Stimulated activated CD8-positive, alpha-beta memory T cell treated with anti-CD3 and anti-CD28 coated beads, Interleukin-15, amount 100 ng/mL, for 24 hours (primary cell): ENCODE results near the gene SLC9A1.

Experiments used
- DNase-seq: peaks from one replicate; pipeline ENCODE4 v3.0.0-alpha.2; 2020; ENCODE audit warnings: low read depth

SLC9A1 gene

DNA sequence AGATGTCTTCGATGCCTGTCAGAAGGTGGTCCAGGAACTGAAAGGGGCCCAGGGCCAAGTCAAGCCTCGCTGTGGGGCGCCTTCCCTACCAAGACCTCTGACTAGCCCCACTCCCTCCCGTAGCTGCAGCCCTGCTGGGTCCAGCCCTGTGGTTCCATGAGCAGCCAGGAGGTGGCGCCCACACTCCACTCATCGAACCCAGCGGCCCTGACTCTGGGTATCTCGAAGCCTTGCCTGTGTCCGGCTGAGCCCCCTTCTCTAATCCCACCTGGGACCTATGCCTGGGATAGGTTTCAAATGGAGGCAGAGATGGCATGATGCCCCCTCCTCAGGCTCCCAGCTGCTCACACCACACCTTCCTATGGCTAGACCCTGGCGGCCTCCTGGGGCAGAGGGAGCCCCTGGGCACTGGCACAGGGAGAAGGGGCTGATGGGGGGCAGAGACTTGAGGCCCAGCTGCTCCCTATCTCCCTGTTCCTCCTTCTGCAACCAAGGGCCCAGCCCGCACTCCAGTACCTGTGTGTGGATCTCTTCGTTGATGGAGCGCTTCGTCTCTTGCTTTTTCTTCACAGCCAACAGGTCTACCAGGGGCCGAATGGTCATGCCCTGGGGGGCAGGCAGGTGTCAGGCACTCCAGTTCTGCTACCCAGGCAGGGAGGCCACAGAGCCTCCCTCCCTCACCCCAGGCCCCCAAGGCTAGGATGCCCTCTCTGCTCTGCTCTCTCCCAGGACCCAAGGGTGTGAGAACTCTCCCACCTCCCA, 52.0 kb downstream of the SLC9A1 start:
- DNase-seq = peak; percentile 80

DNA sequence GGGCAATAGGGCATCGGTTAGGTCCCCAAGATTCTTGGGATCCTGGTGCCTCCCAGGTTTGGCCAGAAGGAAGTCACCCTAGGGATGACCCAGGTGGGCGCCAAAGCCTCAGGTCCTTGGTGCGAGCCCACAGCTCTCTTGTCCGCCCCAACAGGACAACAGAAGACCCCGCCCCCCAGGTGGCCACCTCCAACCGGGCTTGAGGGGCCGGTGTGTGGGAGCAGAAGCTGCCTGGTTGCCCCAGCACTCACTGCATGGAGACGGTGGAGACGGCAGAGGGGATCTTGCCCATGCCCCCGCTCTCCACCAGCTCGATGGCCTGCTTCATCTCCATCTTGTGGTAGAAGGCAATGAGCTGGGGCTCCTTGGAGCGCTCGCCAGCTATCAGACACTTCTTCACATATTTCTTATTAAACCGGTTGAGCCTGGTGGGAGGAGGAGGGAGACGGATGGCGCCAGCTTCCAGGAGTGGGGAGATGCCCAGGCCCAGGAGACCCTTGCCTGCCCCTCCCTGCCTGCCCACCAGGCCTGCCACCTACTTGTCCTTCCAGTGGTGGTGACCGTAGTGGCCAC, 52.7 kb downstream of the SLC9A1 start:
- DNase-seq = no peak

DNA sequence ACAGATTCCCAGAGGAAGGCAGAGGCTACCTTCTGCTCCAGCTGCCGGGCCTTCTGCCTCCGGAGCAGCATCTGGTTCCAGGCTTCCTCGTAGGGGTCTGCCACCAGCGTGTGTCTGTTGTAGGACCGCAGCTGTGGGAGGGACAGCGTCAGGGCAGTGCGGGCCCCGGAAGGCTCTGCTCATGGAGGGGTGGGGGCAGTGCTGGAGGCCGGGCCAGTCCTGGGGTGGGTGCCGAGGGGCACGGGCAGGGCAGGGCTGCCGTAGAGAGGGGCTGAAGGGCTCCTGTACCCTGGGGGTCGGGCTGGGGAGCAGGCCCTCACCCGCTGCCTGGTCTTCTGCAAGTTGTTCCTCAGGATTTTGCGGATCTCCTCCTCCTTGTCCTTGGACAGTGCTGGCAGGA, 53.2 kb downstream of the SLC9A1 start:
- DNase-seq = no peak

DNA sequence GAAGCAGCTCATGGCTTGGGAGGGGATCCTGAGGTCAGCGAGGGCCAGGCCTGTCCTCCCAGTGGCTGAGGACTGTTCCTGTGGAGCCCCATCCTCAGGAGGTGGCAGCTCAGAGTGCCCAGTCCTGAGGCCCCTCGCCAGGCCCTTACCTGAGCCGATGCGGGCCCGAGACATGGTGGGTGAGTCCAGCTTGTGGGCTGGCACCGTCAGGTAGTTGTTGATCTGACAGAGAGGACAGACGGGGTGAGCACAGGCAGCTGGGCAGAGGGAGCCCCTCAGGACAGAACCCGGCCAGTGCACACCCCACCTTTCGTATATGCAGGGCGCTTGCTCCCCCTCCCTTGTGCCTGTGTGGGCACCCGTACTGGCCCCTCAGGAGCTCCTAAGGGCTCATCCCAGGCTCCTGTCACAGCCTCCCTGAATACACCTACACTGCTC, 53.9 kb downstream of the SLC9A1 start:
- DNase-seq = no peak

DNA sequence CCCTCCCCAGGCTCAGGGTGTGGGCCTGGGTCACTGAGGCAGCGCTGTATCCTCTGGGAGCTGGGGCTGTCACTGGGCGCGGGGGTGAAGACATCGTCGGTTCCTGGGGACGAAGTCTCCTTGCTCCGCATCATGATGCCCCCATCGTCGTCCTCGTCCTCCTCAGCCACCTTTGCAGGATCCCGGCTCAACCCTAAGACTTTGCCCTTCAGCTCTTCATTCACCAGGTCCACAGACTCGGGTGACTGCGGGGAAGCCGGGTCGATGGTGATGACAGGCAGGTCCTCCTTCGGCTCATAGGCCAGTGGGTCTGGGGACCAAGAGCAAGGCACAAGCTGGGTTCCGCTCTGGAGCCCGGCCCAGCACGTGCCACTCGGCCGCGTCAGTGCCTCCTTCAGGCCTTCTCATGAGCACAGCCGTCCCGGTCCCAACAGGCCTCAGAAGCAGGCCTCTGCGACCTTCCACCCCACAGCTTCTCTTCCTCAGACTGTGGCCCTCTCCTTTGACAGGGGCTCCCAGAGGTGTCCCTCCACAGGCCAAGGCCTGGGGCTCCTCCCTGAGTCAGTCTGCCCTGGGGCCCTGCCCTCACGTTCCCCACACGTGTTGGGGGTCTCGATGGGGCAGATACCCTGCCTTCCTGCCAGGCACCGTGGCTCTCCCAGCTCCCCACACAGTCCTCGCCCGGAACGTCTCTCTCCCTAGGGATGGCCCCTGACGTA, 54.4 kb downstream of the SLC9A1 start:
- no peak for DNase-seq

DNA sequence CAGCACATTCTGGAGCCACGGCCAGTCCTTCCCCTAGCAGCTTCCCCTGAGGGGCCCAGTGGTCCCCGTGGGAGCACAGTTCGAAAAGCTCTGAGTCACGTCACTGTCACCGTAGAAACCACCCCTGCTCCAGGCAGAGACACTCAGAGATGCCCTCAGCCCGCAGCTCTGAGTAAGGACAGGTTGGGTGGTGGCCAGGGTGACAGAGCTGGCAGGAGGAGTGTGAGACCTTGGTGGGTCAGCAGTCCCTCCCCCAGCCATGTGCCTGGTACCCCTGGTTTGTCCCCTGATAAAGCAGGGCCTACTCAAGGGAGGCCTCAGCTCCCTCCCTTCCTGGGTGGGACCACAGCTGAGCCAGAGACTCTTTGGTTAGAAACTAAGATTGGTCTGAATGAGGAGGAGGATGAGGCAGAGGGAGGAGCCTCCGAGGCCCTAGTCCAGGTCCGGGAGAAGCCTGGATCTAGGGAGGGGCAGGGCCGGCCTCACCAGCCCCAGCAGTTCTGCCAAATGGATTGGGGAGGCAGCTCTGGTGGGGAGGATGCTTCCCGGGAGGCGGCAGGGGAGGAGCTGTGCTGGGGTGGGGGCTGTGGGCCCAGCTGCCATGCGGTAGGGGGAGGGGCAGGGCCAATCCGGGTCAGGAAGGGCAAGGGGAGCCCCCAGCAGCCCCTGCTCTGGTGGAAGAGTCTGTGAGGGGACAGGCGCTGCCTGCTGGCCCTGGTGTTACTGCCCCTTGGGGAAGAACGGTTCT, 55.2 kb downstream of the SLC9A1 start:
- no peak for DNase-seq

DNA sequence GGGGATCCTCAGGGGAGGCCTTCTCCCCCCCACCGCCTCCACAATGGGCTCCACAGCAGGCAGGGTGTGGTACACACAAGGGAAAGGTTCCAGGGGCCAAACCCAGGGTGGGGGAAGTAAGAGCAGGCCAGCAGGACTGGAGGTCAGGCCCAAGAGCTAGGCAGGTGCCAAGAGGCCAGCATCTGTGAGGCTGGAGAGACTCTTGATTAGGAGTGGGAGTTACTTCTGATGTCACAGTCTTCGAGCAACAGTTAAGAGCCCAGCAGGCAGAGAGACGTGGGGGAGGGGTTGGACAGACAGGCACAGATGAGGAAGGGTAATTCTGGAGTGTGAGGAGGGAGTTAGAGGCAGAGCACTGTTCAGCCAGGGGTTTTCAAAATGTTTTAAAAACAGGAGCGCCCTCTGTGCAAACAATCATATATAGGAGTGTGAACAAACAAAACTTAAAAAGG, 55.8 kb downstream of the SLC9A1 start:
- no peak for DNase-seq

DNA sequence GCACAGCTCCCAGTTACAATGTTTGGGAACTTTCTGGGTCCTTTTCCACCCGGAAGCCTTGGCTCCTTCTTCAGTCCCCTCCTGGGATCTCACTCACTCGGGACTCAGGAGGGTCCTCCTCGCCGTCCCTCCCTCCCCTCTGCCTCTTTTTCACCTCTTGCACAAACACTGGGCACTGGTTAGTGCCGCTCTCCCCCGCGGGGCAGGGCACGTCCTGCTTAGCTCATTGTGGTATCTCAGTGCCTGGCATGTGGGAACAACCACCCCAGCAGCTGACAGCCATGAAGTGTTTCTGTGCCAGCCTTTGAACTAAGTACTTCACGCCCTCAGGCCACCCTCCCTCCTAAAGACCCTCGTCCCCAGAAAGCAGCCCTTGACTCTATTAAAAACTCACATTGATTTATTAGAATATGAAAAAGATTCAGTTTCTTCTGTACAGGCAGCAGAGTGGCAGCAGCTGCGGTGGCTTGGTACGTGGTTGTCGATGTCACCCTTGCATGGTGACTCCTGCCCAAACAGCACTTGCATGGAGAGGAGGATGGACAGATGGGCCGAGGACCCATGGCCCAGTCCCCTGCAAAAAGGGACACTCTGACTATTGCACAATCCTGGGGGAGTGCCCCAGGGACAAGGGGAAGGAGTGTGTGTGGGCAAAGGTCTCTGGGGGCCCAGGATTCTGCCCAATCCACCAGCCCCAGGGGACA, 56.3 kb downstream of the SLC9A1 start:
- no peak for DNase-seq

DNA sequence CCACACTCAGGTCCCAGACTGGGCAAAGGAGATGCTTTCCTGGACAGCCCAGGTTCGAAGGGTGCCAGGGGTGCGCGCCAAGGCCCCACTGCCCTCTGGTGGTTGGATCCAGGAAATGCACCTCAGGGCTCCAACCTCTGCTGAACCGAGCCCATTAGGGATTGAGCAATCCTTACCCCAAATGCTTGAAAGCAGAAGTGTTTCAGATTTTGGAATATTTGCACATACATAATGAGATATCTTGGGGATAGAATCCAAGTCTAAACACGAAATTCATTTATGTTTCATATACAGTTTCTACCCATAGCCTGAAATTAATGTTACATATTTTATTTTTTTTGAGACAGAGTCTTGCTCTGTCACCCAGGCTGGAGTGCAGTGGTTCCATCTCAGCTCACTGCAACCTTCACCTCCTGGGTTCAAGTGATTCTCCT, 57.4 kb downstream of the SLC9A1 start:
- peak; percentile 33 for DNase-seq

DNA sequence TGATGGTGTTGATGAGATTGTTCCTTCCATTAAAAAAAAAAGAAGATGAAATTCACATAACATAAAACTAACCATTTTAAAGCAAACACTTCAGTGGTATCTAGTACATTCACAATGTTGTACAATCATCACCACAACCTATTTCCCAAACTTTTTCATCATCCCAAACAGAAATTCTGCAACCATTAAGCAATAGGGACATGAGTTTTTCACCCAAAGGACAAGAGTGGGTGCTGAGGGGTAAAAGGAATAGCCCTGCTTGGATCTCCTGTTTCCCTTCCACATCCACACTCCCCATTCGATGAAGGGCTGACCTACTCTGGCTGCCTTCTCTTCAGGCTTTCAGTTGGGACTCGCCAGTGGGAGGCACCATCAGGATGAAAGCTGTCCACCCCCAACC, 59.3 kb downstream of the SLC9A1 start:
- DNase-seq = no peak

DNA sequence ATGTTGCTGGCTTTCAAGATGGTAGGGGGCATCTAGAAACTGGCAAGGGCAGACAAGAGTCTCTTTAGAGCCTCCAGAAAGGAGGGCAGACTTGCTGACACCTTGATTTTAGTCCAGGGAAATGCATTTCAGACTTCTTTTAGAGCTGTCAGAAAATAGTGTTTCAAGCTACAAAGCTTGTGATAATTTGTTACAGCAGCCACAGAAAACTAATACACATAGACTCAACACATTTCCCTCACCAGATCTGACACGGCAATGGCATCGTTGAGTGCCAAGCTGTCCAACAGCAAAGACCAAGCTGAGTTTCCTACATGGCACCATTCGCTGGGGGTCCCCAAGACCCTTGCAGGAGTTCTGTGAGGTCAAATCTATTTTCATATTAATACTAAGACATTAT, 62.0 kb downstream of the SLC9A1 start:
- no peak for DNase-seq

DNA sequence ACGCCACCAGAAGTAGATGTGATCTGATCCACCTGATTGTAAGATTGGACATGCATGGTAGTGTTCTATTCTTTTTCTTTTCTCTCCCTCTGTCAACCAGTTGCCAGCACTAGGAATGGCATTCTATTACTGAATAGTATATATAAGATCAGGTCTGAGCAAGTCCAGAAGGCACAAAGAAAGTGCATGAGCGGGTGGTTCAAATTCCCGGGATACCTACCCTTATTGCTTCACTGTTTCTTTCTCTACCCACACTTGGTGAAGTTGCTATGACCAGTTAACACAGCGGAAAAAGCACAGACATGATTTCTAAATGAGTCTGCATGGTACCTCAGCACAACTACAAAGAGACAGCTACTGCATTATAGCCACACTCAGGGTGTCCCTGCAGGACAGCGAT, 64.0 kb downstream of the SLC9A1 start:
- DNase-seq = no peak

DNA sequence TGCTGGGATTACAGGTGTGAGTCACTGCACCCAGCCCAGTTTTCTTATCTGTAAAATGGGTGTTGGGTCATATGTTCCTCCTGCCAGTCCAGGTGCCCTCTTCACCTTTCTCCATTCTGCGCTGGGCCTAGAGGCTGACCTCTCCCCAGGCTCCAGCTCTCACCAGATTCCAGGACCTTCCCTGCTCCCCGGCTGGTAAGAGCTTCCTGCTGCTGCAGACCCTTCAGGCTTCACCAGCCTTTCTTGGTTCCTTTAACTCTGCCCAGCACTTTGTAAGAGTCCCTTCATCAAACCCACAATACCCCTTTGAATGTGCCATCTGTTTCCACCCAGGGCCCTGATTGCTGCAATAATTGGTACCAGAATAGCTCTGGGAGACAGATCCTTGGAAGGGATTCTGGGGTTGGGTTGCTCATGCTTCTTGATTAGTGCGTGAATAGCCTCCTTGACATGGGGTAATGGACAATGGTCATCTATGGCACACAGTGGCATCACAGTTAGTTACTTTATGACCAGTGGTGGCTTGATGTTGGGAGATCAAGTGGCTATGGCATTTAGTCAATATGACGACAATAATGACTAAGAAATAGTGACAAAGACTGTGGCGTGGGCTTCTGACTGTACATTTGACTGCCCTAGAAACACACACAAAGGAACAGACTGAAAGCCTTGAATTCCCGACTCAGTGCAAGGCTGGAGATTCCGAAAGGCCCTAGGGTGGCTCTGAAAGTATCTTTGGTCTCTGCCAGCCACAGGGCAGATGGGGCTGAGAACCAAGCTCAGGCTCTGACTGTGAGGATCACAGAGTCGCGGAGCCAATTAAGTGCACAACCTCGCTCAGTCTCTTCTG, 67.3 kb downstream of the SLC9A1 start:
- no peak for DNase-seq

DNA sequence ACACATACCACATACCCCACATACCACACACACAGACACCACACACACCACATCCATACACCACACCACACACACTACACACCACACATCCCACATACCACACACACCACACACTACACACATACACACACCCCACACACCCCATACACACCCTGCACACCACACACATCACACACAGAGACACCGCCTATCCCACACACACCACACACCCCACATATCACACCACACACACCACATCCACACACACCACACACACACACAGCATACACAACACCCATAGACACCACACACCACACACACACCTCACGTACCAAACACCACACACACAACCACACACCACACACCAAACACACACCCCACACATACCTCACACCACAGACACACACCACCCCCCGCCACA, 68.3 kb downstream of the SLC9A1 start:
- DNase-seq = no peak

DNA sequence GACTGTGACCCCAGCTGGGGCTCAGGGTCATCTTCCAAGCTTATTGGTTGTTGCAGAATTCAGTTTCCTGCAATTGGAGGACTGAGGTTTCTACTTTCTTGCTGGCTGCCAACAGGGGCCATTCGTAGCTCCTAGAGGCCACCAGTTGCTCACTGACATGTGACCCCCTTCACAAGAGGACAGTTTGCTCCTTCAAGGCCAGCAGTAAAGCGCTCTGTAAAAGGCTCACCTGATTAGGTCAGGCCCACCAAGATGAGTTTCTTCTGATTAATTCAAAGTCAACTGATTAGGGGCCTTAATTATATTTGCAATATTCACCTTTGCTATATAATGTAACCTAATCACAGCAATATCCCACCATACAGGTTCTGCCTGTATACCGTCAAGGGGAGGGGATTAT, 68.9 kb downstream of the SLC9A1 start:
- DNase-seq = no peak

DNA sequence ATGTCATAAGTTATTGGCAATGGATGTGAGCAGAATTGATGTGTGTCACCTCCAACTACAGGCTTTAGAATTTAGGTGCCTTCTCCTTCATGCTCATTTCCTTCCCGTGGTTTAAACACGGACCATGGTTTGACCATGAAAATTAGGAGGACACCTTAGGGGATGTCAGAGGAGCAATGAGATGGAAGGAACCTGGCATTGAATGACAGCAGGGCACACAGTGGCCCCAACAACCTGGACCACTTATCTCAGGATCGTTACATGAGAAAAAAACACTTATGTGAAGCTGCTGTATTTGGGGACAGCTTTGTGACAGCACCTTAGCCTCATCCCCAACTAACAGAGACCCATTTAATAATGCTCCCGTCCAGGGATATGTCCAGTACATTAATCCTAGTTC, 70.8 kb downstream of the SLC9A1 start:
- DNase-seq = no peak

DNA sequence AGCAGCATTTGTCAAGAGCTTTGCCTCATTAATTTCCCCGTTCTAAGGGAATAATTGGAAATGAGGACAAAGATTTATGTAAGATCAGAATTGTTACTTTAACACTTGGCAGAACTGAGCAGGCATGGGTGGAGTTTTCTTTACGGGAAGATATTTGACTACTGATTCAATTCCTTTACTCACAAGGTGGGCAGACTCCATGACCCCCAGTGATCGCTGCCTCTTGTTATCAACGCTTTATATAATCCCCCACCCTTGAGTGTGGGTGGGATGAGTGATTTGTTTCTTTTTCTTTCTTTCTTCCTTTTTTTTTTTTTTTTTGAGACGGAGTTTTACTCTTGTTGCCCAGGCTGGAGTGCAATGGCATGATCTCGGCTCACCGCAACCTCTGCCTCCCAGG, 77.0 kb downstream of the SLC9A1 start:
- DNase-seq = no peak

DNA sequence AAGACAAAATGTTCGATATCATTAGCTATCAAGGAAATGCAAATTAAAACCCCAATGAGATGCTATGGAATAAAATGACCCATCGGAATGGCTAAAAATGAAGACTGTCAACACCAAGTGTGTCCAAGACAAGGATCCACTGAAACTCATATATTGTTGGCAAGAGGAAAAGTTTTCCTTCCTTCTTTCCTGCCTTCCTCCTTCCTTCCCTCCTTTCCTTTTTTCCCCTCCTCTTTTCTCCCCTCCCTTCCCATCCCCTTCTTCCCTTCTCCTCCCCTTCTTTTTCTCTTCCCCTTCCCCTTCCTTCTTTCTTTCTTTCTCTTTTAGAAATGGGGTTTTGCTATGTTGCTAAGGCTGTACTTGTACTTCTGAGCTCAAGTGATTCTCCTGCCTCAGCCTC, 78.1 kb downstream of the SLC9A1 start:
- DNase-seq = no peak

DNA sequence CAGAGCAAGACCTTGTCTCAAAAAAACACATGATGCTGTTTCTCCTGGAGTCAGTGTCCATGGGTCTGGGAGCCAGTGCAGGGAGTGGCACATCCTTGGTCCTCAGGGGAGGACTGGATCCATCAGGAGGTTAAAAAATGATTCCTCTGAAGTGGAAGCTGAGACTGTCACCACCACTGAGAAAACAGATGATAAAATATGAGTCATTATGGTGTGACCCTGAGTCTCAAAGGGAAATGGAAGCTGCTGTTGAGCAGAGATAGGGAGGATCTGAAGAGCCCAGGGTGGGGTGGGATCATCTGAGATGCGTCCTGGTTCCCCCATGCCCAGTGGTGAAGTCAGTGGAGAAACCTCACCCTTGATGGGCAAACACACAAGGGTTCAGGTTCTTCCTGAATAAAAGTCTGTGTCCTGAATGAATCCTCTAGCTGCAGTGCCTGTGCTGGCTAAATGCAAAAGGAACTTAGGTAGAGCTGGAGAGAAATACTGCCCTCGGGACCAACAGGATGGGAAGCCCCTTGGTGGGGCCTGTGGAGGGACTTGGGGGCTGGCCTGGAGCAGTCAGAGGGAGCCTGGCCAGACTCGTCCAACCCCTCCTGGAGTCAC, 80.6 kb downstream of the SLC9A1 start:
- no peak for DNase-seq

DNA sequence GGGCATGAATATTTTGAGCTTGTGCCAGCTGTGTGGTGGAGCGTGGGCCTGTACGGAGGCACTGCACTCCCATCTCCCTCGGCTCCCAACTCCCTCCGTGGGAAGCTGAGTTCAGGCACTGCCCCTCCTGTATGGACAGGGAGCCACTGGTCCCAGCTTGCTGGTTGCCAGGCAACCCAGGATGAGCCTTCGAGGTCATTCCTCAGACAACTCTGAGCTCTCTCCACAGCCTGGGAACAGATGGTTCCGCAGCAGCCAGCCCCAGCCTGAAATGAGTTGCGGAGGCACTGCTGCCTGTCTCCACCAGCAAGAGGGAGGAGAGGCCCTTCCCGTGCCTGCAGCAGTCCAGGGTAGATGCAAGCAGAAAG, 83.9 kb downstream of the SLC9A1 start:
- no peak for DNase-seq
